ENCODE results near the gene PARP9.

Gene PARP9

DNA sequence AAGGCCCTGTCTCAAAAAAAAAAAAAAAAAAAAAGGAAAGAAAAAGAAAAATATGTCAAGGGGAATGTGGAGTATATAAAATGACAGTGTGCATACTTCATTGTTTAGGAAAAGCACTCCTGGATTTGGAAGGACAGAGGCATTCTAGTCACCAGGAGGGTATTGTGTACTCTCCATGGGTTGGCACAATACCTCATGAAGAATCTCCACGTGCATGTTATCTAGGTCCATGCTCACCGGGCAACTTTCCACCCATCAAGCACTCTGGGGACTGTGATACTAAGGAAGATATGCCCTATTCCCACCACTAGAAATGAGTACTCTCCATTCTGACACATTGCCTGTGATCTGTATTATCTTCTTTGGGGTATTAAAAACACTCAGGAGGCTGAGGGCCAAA lies 33.9 kb downstream of the PARP9 start:
- no peaks in the 10 kb centered on the region for H3K9me3 ChIP-seq (ENCODE audit: insufficient read depth, low read length, severe bottlenecking)
- H3K4me3 ChIP-seq (ENCODE audit: low read depth in 1 of 2, low read length in 2 of 2) = no peak overlapping the region
- ATAC-seq (ENCODE audit: insufficient read depth, low read depth) (no peak; the same call in 2 of the 3 replicates), DNase-seq (no peak)
- no peaks in the 10 kb centered on the region for H3K4me1 ChIP-seq (ENCODE audit: insufficient read depth, low read length)
- H3K9ac ChIP-seq (ENCODE audit: low read depth, low read length) = no peak overlapping the region
- H3K79me2 ChIP-seq (ENCODE audit: insufficient read depth, low read length) = no peaks in the 10 kb centered on the region
- no peak overlapping the region for H3K27ac ChIP-seq (ENCODE audit: low read length)
- no peaks in the 10 kb centered on the region for H4K20me1 ChIP-seq (ENCODE audit: insufficient read depth, low read length)
- H3K36me3 ChIP-seq (ENCODE audit: insufficient read depth, low read length) = peaks cover 42% of the 10 kb centered on the region
- TF ChIP-seq CTCF (IDR thresholded peaks at IDR 0.05; ENCODE audit: borderline replicate concordance, extremely low read depth, low read length, poor library complexity, severe bottlenecking) = no peak
- no peak for TF ChIP-seq EZH2 (IDR thresholded peaks at IDR 0.05; ENCODE audit: borderline replicate concordance, low read depth, low read length, severe bottlenecking)
- no peaks in the 10 kb centered on the region for H3K27me3 ChIP-seq (ENCODE audit: insufficient read depth, low read length, poor library complexity)
- H2AFZ ChIP-seq (ENCODE audit: low read depth, low read length) = no peak overlapping the region
- no peak overlapping the region for H3K4me2 ChIP-seq (ENCODE audit: insufficient read depth, low read length)

- no peak overlapping the region for H3K4me3 ChIP-seq (ENCODE audit: low read depth in 1 of 2, low read length in 2 of 2)
- DNase-seq (no peak), ATAC-seq (ENCODE audit: insufficient read depth, low read depth) (no peak)
- H4K20me1 ChIP-seq (ENCODE audit: insufficient read depth, low read length) = no peaks in the 10 kb centered on the region
- TF ChIP-seq EZH2 (IDR thresholded peaks at IDR 0.05; ENCODE audit: borderline replicate concordance, low read depth, low read length, severe bottlenecking) (no peak), CTCF (IDR thresholded peaks at IDR 0.05; ENCODE audit: borderline replicate concordance, extremely low read depth, low read length, poor library complexity, severe bottlenecking) (no peak)
- no peaks in the 10 kb centered on the region for H3K9me3 ChIP-seq (ENCODE audit: insufficient read depth, low read length, severe bottlenecking)
- no peak overlapping the region for H3K9ac ChIP-seq (ENCODE audit: low read depth, low read length)
- no peak overlapping the region for H3K27ac ChIP-seq (ENCODE audit: low read length)
- no peaks in the 10 kb centered on the region for H3K79me2 ChIP-seq (ENCODE audit: insufficient read depth, low read length)
- peaks cover 4% of the 10 kb centered on the region; the same call in 1 of the 2 replicates for H3K36me3 ChIP-seq (ENCODE audit: insufficient read depth, low read length)
- no peaks in the 10 kb centered on the region for H3K4me1 ChIP-seq (ENCODE audit: insufficient read depth, low read length)
- H3K4me2 ChIP-seq (ENCODE audit: insufficient read depth, low read length) = no peak overlapping the region
- no peak overlapping the region for H2AFZ ChIP-seq (ENCODE audit: low read depth, low read length)
- no peaks in the 10 kb centered on the region for H3K27me3 ChIP-seq (ENCODE audit: insufficient read depth, low read length, poor library complexity)
Measured at GRCh38 chr3:122523317-122523716, 40.8 kb downstream of the PARP9 start.

DNA sequence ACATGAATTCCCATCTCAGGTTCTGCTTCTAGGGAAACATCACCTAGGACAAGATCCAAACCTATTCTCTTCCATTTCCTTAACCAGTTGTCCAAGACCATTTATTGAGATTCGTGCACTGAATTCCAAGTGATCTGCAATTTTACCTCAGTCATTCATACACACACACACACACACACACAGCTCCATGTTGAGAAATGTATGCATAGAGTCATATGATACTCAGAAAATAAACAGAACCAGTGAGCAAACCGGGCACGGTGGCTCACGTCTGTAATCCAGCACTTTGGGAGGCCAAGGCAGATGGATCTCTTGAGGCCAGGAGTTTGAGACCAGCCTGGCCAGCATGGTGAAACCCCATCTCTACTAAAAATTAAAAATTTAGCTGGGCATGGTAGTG lies 43.2 kb downstream of the PARP9 start:
- TF ChIP-seq CTCF (IDR thresholded peaks at IDR 0.05; ENCODE audit: borderline replicate concordance, extremely low read depth, low read length, poor library complexity, severe bottlenecking) (no peak), EZH2 (IDR thresholded peaks at IDR 0.05; ENCODE audit: borderline replicate concordance, low read depth, low read length, severe bottlenecking) (no peak)
- H3K9ac ChIP-seq (ENCODE audit: low read depth, low read length) = no peak overlapping the region
- H2AFZ ChIP-seq (ENCODE audit: low read depth, low read length) = no peak overlapping the region
- DNase-seq = no peak
- no peak overlapping the region for H3K4me2 ChIP-seq (ENCODE audit: insufficient read depth, low read length)
- H3K36me3 ChIP-seq (ENCODE audit: insufficient read depth, low read length) = no peaks in the 10 kb centered on the region
- no peaks in the 10 kb centered on the region for H3K27me3 ChIP-seq (ENCODE audit: insufficient read depth, low read length, poor library complexity)
- H3K4me1 ChIP-seq (ENCODE audit: insufficient read depth, low read length) = no peaks in the 10 kb centered on the region
- no peak overlapping the region for H3K27ac ChIP-seq (ENCODE audit: low read length)
- H3K9me3 ChIP-seq (ENCODE audit: insufficient read depth, low read length, severe bottlenecking) = no peaks in the 10 kb centered on the region
- H4K20me1 ChIP-seq (ENCODE audit: insufficient read depth, low read length) = no peaks in the 10 kb centered on the region
- no peak overlapping the region for H3K4me3 ChIP-seq (ENCODE audit: low read depth in 1 of 2, low read length in 2 of 2)
- ATAC-seq (ENCODE audit: insufficient read depth, low read depth) = no peak
- H3K79me2 ChIP-seq (ENCODE audit: insufficient read depth, low read length) = no peaks in the 10 kb centered on the region

DNA sequence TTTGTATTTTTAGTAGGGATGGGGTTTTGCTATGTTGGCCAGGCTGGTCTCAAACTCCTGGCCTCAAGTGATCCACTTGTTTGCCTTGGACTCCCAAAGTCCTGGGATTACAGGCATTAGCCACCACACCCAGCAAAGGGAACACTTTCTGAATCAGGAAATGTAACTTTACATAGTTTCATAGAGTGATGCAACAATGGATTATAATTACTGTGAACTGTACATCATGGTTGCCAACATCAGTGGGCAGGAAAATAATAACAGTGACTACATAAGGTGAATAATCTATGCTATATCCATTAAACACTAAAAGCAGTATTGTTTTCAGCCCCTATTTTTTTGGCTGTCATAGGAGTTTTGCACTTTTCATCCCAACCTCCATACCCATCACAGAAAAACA lies 44.4 kb downstream of the PARP9 start:
- Histone ChIP-seq H3K79me2 (ENCODE audit: insufficient read depth, low read length) (peaks cover under 1% of the 10 kb centered on the region), H2AFZ (ENCODE audit: low read depth, low read length) (no peak overlapping the region), H3K4me3 (ENCODE audit: low read depth in 1 of 2, low read length in 2 of 2) (no peak overlapping the region), H4K20me1 (ENCODE audit: insufficient read depth, low read length) (no peaks in the 10 kb centered on the region), H3K9ac (ENCODE audit: low read depth, low read length) (no peak overlapping the region), H3K27ac (ENCODE audit: low read length) (no peak overlapping the region), H3K4me2 (ENCODE audit: insufficient read depth, low read length) (no peak overlapping the region), H3K36me3 (ENCODE audit: insufficient read depth, low read length) (no peaks in the 10 kb centered on the region), H3K4me1 (ENCODE audit: insufficient read depth, low read length) (peaks cover 7% of the 10 kb centered on the region), H3K27me3 (ENCODE audit: insufficient read depth, low read length, poor library complexity) (no peaks in the 10 kb centered on the region), H3K9me3 (ENCODE audit: insufficient read depth, low read length, severe bottlenecking) (no peaks in the 10 kb centered on the region)
- ATAC-seq (ENCODE audit: insufficient read depth, low read depth) (no peak), DNase-seq (no peak)
- TF ChIP-seq CTCF (IDR thresholded peaks at IDR 0.05; ENCODE audit: borderline replicate concordance, extremely low read depth, low read length, poor library complexity, severe bottlenecking) (no peak), EZH2 (IDR thresholded peaks at IDR 0.05; ENCODE audit: borderline replicate concordance, low read depth, low read length, severe bottlenecking) (no peak)

Data from DND-41 (cell line).